A549 treated with GW870086 at 1 μM for 4 hours (cell line): ENCODE results near the gene ZFYVE27. TPM values are rescaled to one million over a fixed set of nuclear protein-coding genes. Genes with fewer than 3 reads are reported as not detected.

Source experiments
- total RNA-seq: library from RNA; stranded (reverse); fragments of 200-300 nt; extraction: Qiagen RNA extraction; gene quantifications from 5 replicates; pipeline ENCODE4 v1.2.3, GENCODE V29; 2022; ENCODE audit warnings: low read depth

Gene ZFYVE27, protein sequence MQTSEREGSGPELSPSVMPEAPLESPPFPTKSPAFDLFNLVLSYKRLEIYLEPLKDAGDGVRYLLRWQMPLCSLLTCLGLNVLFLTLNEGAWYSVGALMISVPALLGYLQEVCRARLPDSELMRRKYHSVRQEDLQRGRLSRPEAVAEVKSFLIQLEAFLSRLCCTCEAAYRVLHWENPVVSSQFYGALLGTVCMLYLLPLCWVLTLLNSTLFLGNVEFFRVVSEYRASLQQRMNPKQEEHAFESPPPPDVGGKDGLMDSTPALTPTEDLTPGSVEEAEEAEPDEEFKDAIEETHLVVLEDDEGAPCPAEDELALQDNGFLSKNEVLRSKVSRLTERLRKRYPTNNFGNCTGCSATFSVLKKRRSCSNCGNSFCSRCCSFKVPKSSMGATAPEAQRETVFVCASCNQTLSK
- total RNA-seq, result 19.6 to 26.0 TPM (median 24.9 TPM) in 5 replicates

DNA sequence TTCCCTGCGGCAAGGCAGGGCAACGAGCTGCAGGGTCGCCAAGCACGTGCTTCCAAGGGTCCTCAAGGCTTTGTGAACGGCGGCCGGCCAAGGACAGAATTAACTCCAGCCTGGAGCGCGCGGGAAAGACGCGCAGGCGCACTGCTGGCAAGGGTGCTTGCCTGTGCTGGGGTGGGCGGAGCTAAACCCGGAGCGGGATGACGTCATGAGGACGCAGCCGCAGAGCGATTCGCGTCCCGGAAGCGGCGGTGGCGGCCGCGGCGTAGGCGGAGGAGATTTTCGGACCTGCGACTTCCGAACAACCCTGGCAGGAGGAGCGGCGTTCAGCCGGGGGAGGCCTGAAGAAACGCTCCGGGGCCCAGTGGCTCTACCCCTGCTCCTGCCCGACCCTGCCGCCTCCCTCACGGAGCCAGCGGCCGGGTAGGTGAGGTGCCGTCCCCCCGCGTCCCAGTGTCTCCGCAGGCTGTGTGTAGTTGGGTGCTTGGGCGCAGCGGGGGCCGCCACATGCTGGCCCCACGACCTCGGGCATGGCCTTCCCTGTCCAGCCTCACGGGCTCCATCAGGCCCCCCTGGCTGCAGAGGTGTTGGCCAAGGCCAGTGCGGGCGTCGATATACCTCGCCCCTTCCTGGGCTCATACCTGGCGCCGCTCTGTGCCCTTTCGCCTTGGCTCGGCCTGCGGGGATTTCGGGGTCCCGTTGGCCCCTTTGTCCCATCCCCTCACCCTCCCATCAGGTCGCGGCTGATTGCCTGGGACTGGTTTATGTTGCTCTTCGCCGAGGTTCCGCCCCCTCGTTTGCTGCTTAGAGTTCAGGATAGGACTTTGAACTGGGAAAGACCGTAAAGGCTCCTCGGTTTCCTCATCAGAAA lies at the start of gene ZFYVE27:
ZFYVE27 (plus strand) TSS at position 227 of the 868 bp plus-strand sequence. CDS start 1,350 bp downstream, outside the sequence.

DNA sequence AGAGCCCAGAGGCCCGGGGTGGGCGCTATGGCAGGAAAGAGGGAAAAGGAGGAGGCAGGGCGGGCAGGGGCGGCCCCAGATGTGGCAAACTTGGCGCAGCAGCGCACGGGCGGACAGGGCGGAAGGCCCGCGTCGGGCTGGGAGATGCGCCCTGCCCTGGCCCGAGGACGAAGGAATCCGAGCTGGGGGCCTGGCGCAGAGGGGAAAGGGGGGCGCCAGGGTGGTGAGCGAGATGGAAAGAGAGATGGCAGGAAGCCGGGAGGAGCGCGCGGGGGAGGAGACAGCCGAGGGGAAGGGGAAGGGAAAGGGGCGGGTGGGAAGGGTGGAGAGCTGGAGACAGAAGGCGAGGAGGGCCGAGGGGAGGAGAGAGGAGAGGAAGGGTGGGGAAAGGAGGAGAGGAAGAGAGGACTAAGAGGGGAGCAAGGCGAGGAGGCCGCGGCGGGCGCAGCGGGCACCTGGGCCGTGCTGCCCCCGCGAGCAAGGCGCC lies 23.5 kb upstream of the ZFYVE27 start, which contains the start of gene MARVELD1:
MARVELD1 (plus strand) TSS at position 392 of the 487 bp plus-strand sequence. CDS start 147 bp downstream, outside the sequence.

DNA sequence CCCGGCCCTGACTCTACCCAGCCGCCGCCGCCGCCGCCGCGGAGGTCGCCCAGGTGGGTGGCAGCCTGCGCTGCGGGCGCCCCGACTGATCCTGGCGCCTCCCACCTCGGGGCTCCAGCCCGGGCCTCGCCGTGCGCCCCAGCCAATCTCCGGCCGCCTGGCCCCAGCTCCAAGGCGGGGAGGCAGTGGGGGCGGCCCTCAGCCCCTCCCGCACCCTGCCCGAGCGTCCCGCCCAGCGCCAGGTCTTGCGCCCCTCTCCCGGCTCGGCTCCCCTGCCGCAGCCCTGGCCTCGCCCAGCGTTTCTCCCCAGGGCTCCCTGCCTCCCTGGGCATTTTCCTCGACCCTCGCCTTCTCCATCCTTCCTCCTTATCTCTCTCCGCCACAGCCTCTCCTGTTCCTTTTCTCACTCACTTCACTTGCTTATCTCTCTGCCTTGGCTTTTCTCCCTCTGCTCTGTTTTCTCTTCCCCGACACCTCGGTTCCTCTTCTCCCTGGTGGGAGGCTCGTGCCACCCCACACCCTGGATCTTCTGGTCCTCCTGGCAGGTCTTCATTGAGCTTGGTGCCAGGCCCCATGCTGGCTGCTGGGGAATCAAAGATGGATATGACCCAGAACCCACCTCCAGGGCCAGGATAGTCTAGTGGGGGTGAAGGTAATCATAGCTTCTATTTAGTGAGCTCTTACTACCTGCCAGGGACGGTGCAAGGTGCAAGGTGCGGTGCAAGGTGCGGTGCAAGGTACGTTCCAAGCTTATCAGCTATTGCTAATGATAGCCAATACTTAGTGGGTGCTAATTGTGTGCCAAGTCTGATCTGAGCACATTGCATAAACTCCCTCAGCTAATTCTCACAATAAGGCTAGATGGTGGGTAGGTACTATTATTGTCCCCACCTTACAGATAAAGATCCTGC lies 35.2 kb downstream of the ZFYVE27 start, which contains the start of gene SFRP5:
SFRP5 (minus strand) TSS at position 87 of the 911 bp plus-strand sequence. CDS start 166 bp downstream, outside the sequence.

Other genes with a start within 250 kb of the ZFYVE27 start
- 40.1 to 48.4 TPM (median 45.7 TPM) in 5 replicates for gene MMS19, start 238.7 kb upstream of the ZFYVE27 start, total RNA-seq
- gene UBTD1, start 238.2 kb upstream of the ZFYVE27 start, total RNA-seq, result 16.5 to 19.5 TPM (median 18.7 TPM) in 5 replicates
- gene ANKRD2, start 164.3 kb upstream of the ZFYVE27 start, total RNA-seq, result 4.2 to 6.9 TPM (median 4.9 TPM) in 5 replicates
- 1.2 to 2.0 TPM (median 1.7 TPM) in 5 replicates for gene HOGA1, start 152.7 kb upstream of the ZFYVE27 start, total RNA-seq
- gene C10orf62, start 147.4 kb upstream of the ZFYVE27 start, total RNA-seq, result 0.11 TPM in 1 of 5 replicates, not detected in the others
- 6.7 to 8.4 TPM (median 7.9 TPM) in 5 replicates for gene MORN4, start 103.6 kb upstream of the ZFYVE27 start, total RNA-seq
- gene PI4K2A, start 96.5 kb upstream of the ZFYVE27 start, total RNA-seq, result 20.2 to 23.4 TPM (median 22.6 TPM) in 5 replicates
- gene AVPI1, start 49.9 kb upstream of the ZFYVE27 start, total RNA-seq, result 86.3 to 139 TPM (median 117 TPM) in 5 replicates
- 43.7 to 55.5 TPM (median 52.8 TPM) in 5 replicates for gene MARVELD1, start 23.4 kb upstream of the ZFYVE27 start, total RNA-seq
- 1.8 to 2.5 TPM (median 2.1 TPM) in 5 replicates for gene SFRP5, start 34.9 kb downstream of the ZFYVE27 start, total RNA-seq
- 3.1 to 4.7 TPM (median 4.1 TPM) in 5 replicates for gene GOLGA7B, start 112.7 kb downstream of the ZFYVE27 start, total RNA-seq